ENCODE results near the gene B3GALT6.

B3GALT6 gene

DNA sequence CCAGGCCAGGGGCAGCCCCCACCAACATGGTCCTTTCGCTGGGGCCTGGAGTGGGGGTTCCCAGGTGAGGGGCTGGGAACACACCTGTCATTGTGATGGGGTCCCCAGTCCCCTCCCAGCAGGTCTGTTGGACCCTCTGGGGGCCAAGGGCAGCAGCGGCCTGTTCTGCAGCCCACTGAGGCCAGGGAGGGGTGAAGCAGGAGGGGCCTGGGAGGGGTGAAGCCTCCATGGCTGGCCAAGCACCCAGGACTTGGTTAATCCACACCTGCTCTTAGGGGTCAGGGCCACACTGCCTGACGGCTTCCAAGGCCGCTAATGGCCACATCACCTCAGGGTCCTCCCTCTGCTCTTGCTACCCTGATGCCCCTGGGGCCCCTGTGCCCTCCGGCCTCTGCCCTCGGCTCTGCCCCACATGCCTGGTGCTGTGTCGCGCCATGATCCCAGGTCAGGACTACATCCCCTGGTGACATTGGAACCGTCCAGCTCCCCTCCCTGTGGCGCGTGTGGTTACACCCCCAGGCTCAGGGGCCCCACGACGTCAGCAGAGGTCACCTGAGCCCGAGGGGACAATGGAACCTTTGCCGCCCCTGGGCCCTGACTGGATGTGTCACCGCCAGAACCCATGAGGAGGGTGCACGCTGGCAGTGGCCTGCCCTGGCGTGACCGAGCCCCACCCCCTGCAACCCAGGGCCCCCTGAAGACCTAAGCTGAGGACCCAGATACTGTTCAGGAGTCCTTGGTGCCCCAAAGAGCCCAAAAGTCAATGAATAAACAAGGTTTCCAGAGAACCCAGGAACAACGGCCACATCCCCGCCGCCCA lies 32.7 kb upstream of the B3GALT6 start:
- no peaks in the 10 kb centered on the region for H3K4me1 ChIP-seq (ENCODE audit: insufficient read depth, poor library complexity, severe bottlenecking)
- no peaks in the 10 kb centered on the region for H3K9me3 ChIP-seq (ENCODE audit: severe bottlenecking)
- DNase-seq (ENCODE audit: low spot score) (peak; percentile 56), ATAC-seq (ENCODE audit: low read depth) (no peak)
- TF ChIP-seq, protein P1, sequence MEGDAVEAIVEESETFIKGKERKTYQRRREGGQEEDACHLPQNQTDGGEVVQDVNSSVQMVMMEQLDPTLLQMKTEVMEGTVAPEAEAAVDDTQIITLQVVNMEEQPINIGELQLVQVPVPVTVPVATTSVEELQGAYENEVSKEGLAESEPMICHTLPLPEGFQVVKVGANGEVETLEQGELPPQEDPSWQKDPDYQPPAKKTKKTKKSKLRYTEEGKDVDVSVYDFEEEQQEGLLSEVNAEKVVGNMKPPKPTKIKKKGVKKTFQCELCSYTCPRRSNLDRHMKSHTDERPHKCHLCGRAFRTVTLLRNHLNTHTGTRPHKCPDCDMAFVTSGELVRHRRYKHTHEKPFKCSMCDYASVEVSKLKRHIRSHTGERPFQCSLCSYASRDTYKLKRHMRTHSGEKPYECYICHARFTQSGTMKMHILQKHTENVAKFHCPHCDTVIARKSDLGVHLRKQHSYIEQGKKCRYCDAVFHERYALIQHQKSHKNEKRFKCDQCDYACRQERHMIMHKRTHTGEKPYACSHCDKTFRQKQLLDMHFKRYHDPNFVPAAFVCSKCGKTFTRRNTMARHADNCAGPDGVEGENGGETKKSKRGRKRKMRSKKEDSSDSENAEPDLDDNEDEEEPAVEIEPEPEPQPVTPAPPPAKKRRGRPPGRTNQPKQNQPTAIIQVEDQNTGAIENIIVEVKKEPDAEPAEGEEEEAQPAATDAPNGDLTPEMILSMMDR (IDR thresholded peaks at IDR 0.05; ENCODE audit: poor library complexity, severe bottlenecking) = no peak
- no peak overlapping the region for H3K27ac ChIP-seq (ENCODE audit: poor library complexity, severe bottlenecking)
- no peaks in the 10 kb centered on the region for H3K27me3 ChIP-seq (ENCODE audit: insufficient read depth, poor library complexity, severe bottlenecking)
- no peaks in the 10 kb centered on the region for H3K36me3 ChIP-seq (ENCODE audit: low read depth)
- no peak overlapping the region for H3K4me3 ChIP-seq (ENCODE audit: severe bottlenecking)

DNA sequence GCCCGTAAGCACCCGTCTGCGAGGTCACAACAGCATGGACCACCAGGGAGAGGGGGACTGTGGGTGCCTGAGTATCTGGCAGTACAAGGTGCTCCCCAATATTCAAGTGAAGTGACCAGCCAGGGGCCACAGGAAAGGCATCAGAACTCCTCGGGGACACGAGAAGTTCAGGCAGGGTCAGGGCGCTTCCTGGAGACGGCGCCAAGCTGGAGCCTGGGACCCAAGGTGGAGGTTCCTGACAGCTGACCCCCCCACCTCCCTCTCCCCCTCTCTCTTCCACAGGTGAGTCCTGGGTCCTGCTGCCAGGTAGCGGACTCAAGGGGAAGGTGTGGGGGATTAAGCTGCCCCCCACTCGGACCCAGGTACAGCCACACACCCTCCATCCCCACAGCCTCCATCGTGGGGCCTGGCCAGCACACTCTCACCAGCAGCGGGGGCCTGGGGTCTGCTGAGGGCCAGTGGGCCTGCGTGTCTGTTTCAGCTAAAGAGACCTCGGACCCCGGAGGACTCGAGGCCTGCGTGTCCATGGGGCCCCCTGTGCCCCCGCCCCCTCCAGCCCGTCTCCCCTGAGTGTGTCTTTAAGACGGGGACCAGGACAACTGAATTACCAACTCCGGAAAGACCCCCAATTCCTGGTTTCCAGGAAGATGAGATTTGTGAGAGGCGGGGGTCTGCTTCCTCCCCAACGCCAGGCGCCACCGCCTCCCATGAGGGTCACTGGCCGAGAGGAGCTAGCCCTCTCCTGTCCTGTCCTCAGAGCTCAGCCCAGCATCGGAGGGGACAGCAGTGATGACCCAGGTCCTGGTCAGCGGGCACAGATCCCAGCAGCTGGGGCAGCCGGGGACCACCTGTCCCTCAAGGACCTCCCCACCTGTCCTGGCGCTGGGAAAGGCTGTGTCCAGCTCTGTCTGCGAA lies 31.8 kb upstream of the B3GALT6 start:
- no peak overlapping the region for H3K27ac ChIP-seq (ENCODE audit: poor library complexity, severe bottlenecking)
- H3K4me1 ChIP-seq (ENCODE audit: insufficient read depth, poor library complexity, severe bottlenecking) = no peaks in the 10 kb centered on the region
- H3K4me3 ChIP-seq (ENCODE audit: severe bottlenecking) = no peak overlapping the region
- TF ChIP-seq, protein P1 (IDR thresholded peaks at IDR 0.05; ENCODE audit: poor library complexity, severe bottlenecking) = no peak
- peak; percentile 60 for DNase-seq (ENCODE audit: low spot score)
- no peaks in the 10 kb centered on the region for H3K27me3 ChIP-seq (ENCODE audit: insufficient read depth, poor library complexity, severe bottlenecking)
- no peak for ATAC-seq (ENCODE audit: low read depth)
- no peaks in the 10 kb centered on the region for H3K36me3 ChIP-seq (ENCODE audit: low read depth)
- no peaks in the 10 kb centered on the region for H3K9me3 ChIP-seq (ENCODE audit: severe bottlenecking)

DNA sequence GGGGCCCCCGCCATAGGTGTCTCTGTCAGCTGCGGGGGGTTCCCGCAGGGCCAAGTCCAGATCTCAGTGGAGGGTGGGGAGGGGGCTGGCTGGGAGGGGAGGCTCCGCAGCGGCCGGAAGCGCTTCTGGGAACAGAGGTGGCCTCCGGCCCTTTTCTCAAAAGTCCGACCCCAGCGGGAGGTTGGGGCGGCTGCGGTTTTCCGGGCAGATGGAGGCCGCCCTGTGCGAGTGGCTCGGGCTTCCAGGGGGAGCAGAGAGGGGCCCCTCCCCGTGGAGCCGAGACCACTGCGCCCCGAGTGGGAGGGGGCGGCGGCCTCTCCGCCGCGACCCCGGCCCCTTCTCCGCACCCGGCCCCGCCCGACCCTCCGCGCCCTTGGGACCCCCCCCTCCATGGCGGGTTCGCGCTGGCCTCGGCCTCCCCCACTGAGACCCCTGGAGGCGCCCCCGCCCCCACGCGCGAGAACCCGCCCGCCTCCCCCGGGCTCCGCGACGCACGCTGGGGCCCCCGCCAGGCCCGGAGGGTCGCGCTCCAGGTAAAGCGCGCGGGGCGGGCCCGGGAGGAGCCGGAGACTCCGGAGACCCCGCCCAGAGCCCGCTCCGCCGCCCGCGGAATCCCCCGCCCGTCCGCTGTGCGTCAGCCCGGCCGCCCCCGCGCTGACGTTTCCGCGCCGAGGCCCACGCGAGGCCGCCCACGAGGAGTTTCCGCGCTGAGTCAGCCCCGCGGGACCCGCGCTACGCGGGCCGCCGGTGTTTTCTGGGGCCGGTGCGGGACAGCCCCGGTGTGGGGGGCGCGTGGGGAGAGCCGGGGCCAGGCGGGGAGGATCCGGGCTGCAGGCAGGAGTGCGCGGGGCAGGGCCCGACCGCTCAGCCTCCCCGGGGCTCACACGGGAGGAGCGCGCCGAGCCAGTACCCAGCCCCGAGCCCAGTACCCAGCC lies 30.9 kb upstream of the B3GALT6 start:
- peak; percentile 61 for DNase-seq (ENCODE audit: low spot score)

DNA sequence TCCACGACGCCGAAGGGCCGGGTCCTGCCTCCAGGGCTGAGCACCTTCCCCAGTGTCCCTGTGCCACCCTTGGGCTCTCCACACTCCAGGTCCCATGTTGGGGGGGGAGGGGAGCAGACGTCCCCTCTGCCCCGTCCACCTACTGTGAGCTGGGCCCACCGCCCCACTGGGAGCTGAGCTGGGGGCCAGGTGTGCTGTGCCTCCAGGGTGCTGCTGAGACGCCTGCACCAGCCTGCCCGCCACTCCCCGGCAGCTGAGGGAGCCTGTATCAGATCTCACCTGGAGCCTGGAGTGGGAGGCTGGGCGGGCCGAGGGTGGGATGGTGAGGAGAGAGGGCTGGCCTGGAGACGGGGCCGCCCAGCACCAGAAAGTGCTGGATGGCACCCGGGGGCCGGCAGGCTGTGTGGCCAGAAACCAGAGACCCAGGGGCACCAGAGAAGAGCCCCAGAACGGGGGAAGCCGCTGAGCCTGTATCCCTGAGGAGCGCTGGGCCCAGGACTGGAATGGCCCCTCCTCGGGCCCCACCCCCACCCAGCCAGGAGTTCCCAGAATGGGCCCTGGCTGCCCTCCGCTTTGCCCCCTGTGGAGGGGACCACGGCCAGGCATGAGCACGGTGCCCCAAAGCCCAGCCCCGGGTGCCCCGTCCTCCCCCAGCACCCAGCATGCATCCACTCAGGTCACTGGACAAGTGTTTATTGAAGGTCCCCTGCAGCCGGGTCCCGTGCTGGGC lies 29.0 kb upstream of the B3GALT6 start:
- no peaks in the 10 kb centered on the region for H3K36me3 ChIP-seq (ENCODE audit: low read depth)
- H3K27ac ChIP-seq (ENCODE audit: poor library complexity, severe bottlenecking) = no peak overlapping the region
- ATAC-seq (ENCODE audit: low read depth) (no peak), DNase-seq (ENCODE audit: low spot score) (no peak)
- no peak overlapping the region for H3K4me3 ChIP-seq (ENCODE audit: severe bottlenecking)
- H3K4me1 ChIP-seq (ENCODE audit: insufficient read depth, poor library complexity, severe bottlenecking) = no peaks in the 10 kb centered on the region
- TF ChIP-seq, protein P1 (IDR thresholded peaks at IDR 0.05; ENCODE audit: poor library complexity, severe bottlenecking) = no peak
- H3K27me3 ChIP-seq (ENCODE audit: insufficient read depth, poor library complexity, severe bottlenecking) = peaks cover 8% of the 10 kb centered on the region
- H3K9me3 ChIP-seq (ENCODE audit: severe bottlenecking) = no peaks in the 10 kb centered on the region

More for the DNA sequence above, 30.9 kb upstream of the B3GALT6 start:
- Histone ChIP-seq H3K4me1 (ENCODE audit: insufficient read depth, poor library complexity, severe bottlenecking) (no peaks in the 10 kb centered on the region), H3K9me3 (ENCODE audit: severe bottlenecking) (no peaks in the 10 kb centered on the region), H3K27ac (ENCODE audit: poor library complexity, severe bottlenecking) (no peak overlapping the region), H3K4me3 (ENCODE audit: severe bottlenecking) (peak overlapping the region; percentile 36), H3K36me3 (ENCODE audit: low read depth) (no peaks in the 10 kb centered on the region), H3K27me3 (ENCODE audit: insufficient read depth, poor library complexity, severe bottlenecking) (no peaks in the 10 kb centered on the region)
- peak; percentile 59 for ATAC-seq (ENCODE audit: low read depth)
- TF ChIP-seq, protein P1 (IDR thresholded peaks at IDR 0.05; ENCODE audit: poor library complexity, severe bottlenecking) = no peak

Data from RWPE2 (cell line).